DOHH2 (cell line): ENCODE data around the gene VRK2.

Experiments used
- H3F3A ChIP-seq: fragments of 200-600 bp; sonication (generic), shearing (Covaris generic); 2 replicates; pipeline ENCODE4 v1.6.0; 2016; ENCODE audit warnings: antibody characterized with exemption, mild to moderate bottlenecking; ENCODE audit not compliant: control insufficient read depth, insufficient read depth
- H3K27ac ChIP-seq: fragments of 200-600 bp; sonication (generic); 2 replicates; pipeline ENCODE4 v1.5.1; 2014; ENCODE audit warnings: low read depth, mild to moderate bottlenecking, low read length, moderate library complexity
- H3K27me3 ChIP-seq: fragments of 200-600 bp; sonication (generic); 2 replicates; pipeline ENCODE4 v1.6.1; 2014; ENCODE audit warnings: mild to moderate bottlenecking, low read length, mixed read lengths; ENCODE audit not compliant: control insufficient read depth
- H3K36me3 ChIP-seq: fragments of 200-600 bp; sonication (generic); 2 replicates; pipeline ENCODE4 v1.6.1; 2014; ENCODE audit warnings: mild to moderate bottlenecking, low read length, moderate library complexity, mixed read lengths; ENCODE audit not compliant: control insufficient read depth
- H3K4me1 ChIP-seq: fragments of 200-600 bp; sonication (generic); 2 replicates; pipeline ENCODE4 v1.6.1; 2014; ENCODE audit warnings: mild to moderate bottlenecking, low read length, mixed read lengths; ENCODE audit not compliant: control insufficient read depth
- H3K4me2 ChIP-seq: fragments of 200-600 bp; sonication (generic); 2 replicates; pipeline ENCODE4 v1.6.0; 2014; ENCODE audit warnings: mild to moderate bottlenecking, low read length, moderate library complexity
- H3K4me3 ChIP-seq: fragments of 200-600 bp; sonication (generic); 2 replicates; pipeline ENCODE4 v1.5.1; 2014; ENCODE audit warnings: mild to moderate bottlenecking, low read length, mixed read lengths
- H3K79me2 ChIP-seq: fragments of 200-600 bp; sonication (generic); 2 replicates; pipeline ENCODE4 v1.6.1; 2014; ENCODE audit warnings: mild to moderate bottlenecking, low read length, mixed read lengths; ENCODE audit not compliant: control insufficient read depth
- H3K9me2 ChIP-seq: fragments of 200-600 bp; sonication (generic); replicated peaks from 2 replicates; pipeline ENCODE4 v1.6.1; 2014; ENCODE audit warnings: mild to moderate bottlenecking, low read length, mixed read lengths; ENCODE audit not compliant: control insufficient read depth
- H3K9me3 ChIP-seq: fragments of 200-600 bp; sonication (generic); 2 replicates; pipeline ENCODE4 v1.6.1; 2014; ENCODE audit warnings: antibody characterized with exemption, low read length, mixed read lengths; ENCODE audit not compliant: control insufficient read depth, insufficient read depth
- H4K20me1 ChIP-seq: fragments of 200-600 bp; sonication (generic); 2 replicates; pipeline ENCODE4 v1.6.0; 2014; ENCODE audit warnings: low read depth, mild to moderate bottlenecking, antibody characterized with exemption, low read length, moderate library complexity; ENCODE audit not compliant: control insufficient read depth, insufficient read depth
- CTCF ChIP-seq: fragments of 200-600 bp; sonication (generic); IDR thresholded peaks from one replicate; pipeline ENCODE4 v1.5.1; 2014; ENCODE audit warnings: antibody characterized with exemption, mild to moderate bottlenecking, low read depth, low read length; ENCODE audit not compliant: poor library complexity, severe bottlenecking
- EZH2phosphoT487 ChIP-seq: fragments of 200-600 bp; sonication (generic); IDR thresholded peaks from 2 replicates; pipeline ENCODE4 v1.6.1; 2017; ENCODE audit warnings: borderline replicate concordance, mild to moderate bottlenecking, antibody characterized with exemption, low read length, moderate library complexity, mixed read lengths

VRK2 gene

GRCh38 chr2:58070765-58071164 lies 24.2 kb downstream of the VRK2 start:
- TF ChIP-seq CTCF (no peak), EZH2phosphoT487 (no peak)
- Histone ChIP-seq H3F3A (no peaks in the 10 kb centered on the region), H3K9me3 (no peaks in the 10 kb centered on the region), H3K36me3 (peaks cover 6% of the 10 kb centered on the region), H3K9me2 (no peaks in the 10 kb centered on the region), H3K4me3 (no peak overlapping the region), H3K79me2 (peaks cover 10% of the 10 kb centered on the region; the same call in 1 of the 2 replicates), H4K20me1 (no peaks in the 10 kb centered on the region), H3K4me2 (no peak overlapping the region), H3K4me1 (no peaks in the 10 kb centered on the region), H3K27ac (no peak overlapping the region), H3K27me3 (no peaks in the 10 kb centered on the region)

GRCh38 chr2:58072102-58072501 lies 25.5 kb downstream of the VRK2 start:
- Histone ChIP-seq H3K79me2 (peaks cover 10% of the 10 kb centered on the region; the same call in 1 of the 2 replicates), H4K20me1 (no peaks in the 10 kb centered on the region), H3K4me2 (no peak overlapping the region), H3K9me2 (no peaks in the 10 kb centered on the region), H3K27me3 (no peaks in the 10 kb centered on the region), H3K36me3 (peaks cover 6% of the 10 kb centered on the region), H3K27ac (no peak overlapping the region), H3F3A (no peaks in the 10 kb centered on the region), H3K9me3 (no peaks in the 10 kb centered on the region), H3K4me1 (no peaks in the 10 kb centered on the region), H3K4me3 (no peak overlapping the region)
- TF ChIP-seq EZH2phosphoT487 (no peak), CTCF (no peak)

GRCh38 chr2:58073008-58073407 lies 26.4 kb downstream of the VRK2 start:
- Histone ChIP-seq H3K27ac (no peak overlapping the region), H4K20me1 (no peaks in the 10 kb centered on the region), H3K36me3 (peaks cover 6% of the 10 kb centered on the region), H3K27me3 (no peaks in the 10 kb centered on the region), H3K4me3 (no peak overlapping the region), H3K79me2 (peaks cover 11% of the 10 kb centered on the region; the same call in 1 of the 2 replicates), H3K4me1 (no peaks in the 10 kb centered on the region), H3K4me2 (no peak overlapping the region), H3F3A (no peaks in the 10 kb centered on the region), H3K9me3 (no peaks in the 10 kb centered on the region), H3K9me2 (no peaks in the 10 kb centered on the region)
- TF ChIP-seq EZH2phosphoT487, result no peak
- no peak for TF ChIP-seq CTCF

- Histone ChIP-seq H3K4me2 (no peak overlapping the region), H3K9me3 (no peaks in the 10 kb centered on the region), H3K36me3 (peaks cover 6% of the 10 kb centered on the region), H4K20me1 (no peaks in the 10 kb centered on the region), H3K4me3 (no peak overlapping the region), H3K27ac (no peak overlapping the region), H3F3A (no peaks in the 10 kb centered on the region), H3K9me2 (no peaks in the 10 kb centered on the region), H3K27me3 (no peaks in the 10 kb centered on the region), H3K4me1 (no peaks in the 10 kb centered on the region), H3K79me2 (peaks cover 17% of the 10 kb centered on the region; the same call in 1 of the 2 replicates)
- TF ChIP-seq CTCF (no peak), EZH2phosphoT487 (no peak)
Observed at GRCh38 chr2:58073751-58074150, 27.1 kb downstream of the VRK2 start.
